GM21737 (cell line): ENCODE data around the gene MUC2.

Experiments used
- ATAC-seq: cut with Tn5 transposase; IDR thresholded peaks from one replicate; pipeline ENCODE4 v1.9.1; 2021; ENCODE audit warnings: mild to moderate bottlenecking, moderate library complexity; ENCODE audit not compliant: unreplicated experiment

MUC2 gene

GRCh38 chr11:1036303-1036923, 38.3 kb upstream of the MUC2 start, which contains the start of gene MUC6:
Gene MUC6 (minus strand): TSS chr11:1036718. CDS start chr11:1036655, 63 bp downstream.
- no peak for ATAC-seq

GRCh38 chr11:1036931-1037330, 37.7 kb upstream of the MUC2 start:
- no peak for ATAC-seq

DNA sequence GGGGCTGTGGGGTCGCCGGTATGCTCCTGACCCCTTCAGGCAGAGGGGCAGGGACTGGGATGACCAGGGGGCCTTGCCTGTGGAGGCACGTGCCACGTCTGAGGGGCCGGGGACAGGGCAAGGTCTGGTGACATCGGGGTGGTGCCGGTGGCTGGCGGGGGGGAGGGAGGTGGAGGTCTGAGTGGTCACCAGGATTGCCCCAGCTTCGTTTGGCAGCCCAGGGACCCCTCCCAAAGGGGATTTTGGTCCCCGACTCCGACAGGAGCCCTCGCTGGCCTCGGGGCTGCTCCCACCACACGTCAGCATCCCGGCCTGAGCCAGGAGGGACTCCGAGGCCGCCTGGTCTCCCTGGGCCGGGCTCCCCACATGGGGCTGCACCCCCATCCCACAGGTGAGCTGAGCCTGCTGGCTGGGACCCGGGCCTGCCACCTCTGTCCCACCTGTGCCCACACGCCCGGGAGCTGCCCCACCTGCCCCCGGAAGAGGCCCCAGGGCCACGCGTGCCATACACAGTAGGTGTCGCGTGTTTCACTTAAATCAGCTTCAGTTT, 37.1 kb upstream of the MUC2 start:
- no peak for ATAC-seq

- ATAC-seq: no peak
Measured at GRCh38 chr11:1038361-1038760, 36.3 kb upstream of the MUC2 start.

GRCh38 chr11:1038921-1039320, 35.8 kb upstream of the MUC2 start:
- no peak for ATAC-seq

- no peak for ATAC-seq
Measured at GRCh38 chr11:1039481-1040427, 34.9 kb upstream of the MUC2 start.

DNA sequence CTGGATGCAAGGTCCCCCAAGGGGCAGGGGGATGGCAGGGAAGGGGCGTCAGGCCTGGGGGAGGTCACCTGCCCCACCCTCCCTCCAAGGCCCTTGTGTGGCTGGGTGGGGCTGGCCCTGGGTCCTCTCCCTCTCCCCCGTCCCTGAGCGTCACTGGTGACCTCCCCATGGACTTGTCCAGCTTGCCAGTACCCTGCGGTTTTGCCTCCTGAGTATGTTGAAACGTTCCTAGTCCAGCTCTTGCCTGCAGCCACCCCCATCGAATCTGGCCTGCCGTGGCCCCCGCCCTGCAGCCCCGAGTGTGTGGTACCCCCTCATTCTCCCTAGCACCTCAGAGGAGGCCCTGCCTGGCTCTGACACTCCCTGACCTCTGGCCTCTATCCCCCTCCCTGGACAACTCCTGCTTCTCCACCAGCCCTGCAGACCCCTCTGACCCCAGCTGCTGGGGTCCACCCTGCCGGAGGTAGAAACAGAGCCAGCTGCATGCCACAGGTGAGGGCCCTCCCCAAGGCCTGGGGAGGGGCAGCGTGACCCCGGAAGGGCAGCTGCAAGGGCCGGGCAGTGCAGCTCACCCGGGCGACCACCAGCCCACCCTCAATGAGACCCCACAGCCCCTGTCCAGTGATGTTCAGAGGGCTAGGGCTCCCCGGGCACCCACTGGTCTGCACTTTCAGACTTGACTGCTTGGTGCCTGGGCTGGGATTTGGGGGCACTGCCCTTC, 34.1 kb upstream of the MUC2 start:
- no peak for ATAC-seq

- ATAC-seq: no peak
Measured at GRCh38 chr11:1041149-1041467, 33.6 kb upstream of the MUC2 start.

DNA sequence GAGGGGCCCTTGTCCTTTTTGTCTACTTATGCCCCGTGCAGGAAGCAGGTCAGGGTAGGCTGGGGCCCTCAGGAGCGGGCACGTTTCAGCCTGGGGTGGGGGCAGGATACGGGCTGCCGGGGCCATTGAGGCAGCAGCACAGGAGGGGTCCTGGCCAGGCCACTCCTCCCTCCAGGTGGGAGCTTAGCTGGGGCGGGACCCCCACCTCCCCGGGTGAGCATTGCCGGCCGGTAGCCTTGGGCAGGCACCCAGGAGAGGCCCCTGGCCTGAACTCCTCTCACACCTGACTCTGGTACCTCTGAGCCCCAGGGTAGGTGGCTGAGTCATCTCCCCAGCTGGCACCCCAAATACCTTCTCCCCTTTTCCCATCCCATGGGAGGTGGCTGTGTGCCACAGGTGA, 33.2 kb upstream of the MUC2 start:
- no peak for ATAC-seq

GRCh38 chr11:1041936-1042608, 32.6 kb upstream of the MUC2 start:
- no peak for ATAC-seq

- ATAC-seq: no peak
Measured at GRCh38 chr11:1042626-1043562, 31.8 kb upstream of the MUC2 start.

DNA sequence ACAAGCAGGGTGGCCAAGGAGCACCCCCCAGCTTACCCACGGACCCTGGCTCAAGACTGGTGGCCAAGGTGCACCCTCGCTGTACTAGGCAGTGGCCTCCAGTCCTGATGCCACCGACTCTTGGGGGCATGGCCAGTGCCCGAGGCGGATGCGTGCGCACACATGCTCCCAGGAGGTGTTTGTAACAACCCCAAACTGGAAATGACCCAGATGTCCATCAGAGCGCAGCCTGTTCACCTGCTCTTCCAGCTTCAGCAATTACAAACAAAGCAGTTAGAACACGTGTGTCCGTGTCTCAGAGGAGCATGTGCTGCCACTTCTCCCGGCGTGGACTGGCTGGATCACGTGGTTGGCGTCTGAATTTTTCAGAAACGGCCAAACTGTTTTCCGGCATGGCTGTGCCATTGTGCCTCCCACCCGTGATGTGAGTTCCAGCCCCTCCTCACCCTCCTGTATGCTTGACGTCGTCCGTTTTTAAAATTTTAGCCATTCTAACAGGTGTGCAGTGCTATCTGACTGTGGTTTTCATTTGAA, 31.0 kb upstream of the MUC2 start:
- ATAC-seq: no peak

DNA sequence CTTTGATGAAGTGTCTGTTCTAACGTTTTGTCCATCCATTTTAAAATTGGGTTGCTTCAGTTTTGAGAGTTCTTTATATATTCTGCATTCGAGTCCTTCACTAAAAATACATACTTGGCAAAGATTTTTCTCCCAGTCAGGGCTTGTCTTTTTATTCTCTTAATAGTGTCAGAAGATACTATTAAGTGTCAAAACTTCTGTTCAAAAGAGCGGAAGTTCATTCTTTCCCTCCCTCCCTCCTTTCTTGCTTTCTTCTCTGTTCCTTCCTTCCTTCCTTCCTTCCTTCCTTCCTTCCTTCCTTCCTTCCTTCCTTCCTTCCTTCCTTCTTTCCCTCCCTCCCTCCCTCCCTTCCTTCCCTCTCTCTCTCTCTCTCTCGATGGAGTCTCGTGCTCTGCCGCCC, 30.5 kb upstream of the MUC2 start:
- ATAC-seq: no peak

GRCh38 chr11:1047595-1048156, 27.0 kb upstream of the MUC2 start:
- no peak for ATAC-seq

DNA sequence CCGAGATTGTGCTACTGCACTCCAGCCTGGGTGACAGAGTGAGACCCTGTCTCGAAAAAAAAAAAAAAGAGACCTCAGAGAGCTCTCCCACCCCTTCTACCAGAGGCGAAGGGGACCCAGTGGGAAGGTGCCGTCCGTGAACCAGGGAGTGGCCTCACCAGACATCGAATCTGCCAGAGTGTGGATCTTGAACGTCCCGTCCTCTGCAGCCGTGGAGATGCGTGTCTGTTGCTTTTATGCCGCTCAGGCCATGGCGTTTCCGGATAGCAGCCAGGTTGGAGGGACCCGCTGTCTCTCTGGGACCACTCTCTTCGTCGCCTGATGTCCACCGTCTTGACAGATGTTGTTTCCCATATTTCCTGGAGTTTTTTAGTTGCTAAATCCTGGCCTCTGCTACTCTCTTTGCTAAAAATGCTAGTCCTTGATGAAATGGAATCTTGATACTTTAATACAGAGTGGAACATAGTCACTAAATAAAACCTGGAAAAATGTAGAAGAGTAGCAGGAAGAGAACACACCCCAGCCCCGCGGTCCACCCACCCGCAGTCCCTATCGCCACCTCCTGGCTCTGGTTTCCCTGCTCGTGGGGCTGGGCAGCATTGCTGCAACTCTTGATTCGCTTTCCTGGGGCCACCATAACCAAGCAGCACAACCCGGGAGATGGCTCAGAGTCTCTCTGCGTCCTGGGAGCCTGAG, 26.2 kb upstream of the MUC2 start:
- ATAC-seq: no peak

DNA sequence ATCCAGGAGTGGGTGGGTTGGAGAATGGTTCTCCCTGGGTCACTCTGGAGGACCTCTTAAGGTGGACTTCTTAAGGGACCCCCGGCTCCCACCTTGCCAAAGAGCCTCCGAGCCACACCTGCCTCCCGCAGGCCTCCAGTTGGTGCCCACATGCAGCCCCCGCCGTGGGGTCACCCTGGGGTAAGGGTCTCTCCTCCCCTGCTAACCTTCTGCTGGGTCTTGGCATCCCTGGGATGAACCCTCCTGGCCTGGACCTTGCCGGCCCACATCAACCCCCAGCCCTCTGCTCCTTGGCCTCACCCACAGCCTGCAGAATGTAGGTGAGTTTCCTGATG, 25.6 kb upstream of the MUC2 start:
- no peak for ATAC-seq

DNA sequence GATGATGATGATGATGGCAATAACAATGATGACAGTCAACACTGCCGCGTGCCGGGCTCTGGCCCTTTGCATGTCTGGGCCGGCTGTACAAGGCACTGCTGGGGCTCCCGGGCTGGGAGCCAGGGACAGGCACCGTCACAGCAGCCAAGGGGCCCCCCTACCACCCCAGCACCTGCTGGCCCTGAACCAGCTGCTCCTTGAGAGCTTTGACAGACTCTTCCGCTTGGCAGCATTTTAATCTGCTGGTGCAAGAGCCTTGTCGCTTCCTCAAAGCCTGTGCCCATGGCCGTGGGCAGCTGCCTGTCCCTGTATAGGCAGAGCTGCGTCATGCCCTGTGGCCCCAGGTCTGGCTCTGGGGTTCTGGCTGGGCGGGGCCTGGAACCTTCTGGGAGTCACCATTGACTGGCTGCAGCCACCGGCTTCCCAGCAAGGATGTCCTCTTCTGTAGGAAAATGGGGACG, 25.2 kb upstream of the MUC2 start:
- no peak for ATAC-seq

DNA sequence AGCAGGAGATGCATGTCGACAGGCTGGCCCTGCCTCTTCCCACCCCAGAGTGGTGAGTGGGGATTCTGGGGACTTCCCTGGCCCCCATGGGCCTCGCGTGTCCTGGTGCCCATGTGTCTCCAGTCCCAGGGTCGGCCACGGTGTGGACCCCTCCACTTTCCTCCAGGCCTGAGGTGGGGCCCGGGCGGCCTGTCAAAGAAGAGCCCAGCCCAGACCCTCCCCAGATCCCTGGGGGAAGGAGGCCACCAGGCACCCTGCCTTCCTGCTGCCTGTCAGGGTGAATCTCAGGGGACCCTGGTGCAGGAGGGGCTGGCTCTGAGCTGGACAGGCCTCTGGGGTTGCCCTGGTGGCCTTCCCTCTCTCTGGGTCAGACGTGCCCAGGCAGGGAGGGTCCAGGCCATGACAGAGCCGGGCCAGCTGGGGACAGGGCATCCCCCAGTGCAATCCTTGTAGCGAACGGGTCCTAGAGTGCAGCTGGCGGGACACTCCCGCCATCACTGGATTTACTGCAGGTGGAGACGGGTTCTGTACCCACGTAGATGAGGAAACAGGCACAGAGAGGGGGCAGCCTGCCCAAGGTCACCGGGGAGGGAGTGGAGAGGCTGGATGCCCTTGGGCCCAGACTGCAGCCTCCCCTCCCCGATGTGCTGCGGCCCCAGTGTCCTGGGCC, 24.6 kb upstream of the MUC2 start:
- ATAC-seq: no peak
